GM13976 (cell line): ENCODE results near the gene CAP2.

Experiments used
- DNase-seq: peaks from one replicate; pipeline ENCODE4 v3.0.0; 2012; ENCODE audit warnings: low spot score
- CTCF ChIP-seq: IDR thresholded peaks from 2 replicates; pipeline ENCODE4 v1.5.1; 2012; ENCODE audit warnings: borderline replicate concordance, mild to moderate bottlenecking; ENCODE audit not compliant: insufficient read depth; ENCODE audit errors: extremely low read depth, missing control alignments, control extremely low read depth
- in situ Hi-C: fragments of 300-500 bp; cut with MboI; formaldehyde crosslinking; loops from one replicate; pipeline ENCODE4 v1.12.0; 2022; ENCODE audit warnings: low sequenced_read_pairs, mixed read lengths, inconsistent platforms; ENCODE audit not compliant: unreplicated experiment

CAP2 gene

GRCh38 chr6:17506531-17506930 lies 113.1 kb downstream of the CAP2 start:
- DNase-seq, result no peak
- in situ Hi-C loops, result no loop called here
- no peak for TF ChIP-seq CTCF

- in situ Hi-C loops, result no loop called here
- TF ChIP-seq CTCF, result no peak
- no peak for DNase-seq
These were observed 113.6 kb downstream of the CAP2 start for GRCh38 chr6:17506962-17507361.

- in situ Hi-C loops, result no loop called here
- no peak for DNase-seq
- TF ChIP-seq CTCF, result no peak
These were observed 117.7 kb downstream of the CAP2 start for GRCh38 chr6:17511084-17511483.

- TF ChIP-seq CTCF, result no peak
- no peak for DNase-seq
- in situ Hi-C loops, result no loop called here
These were observed 118.2 kb downstream of the CAP2 start for GRCh38 chr6:17511580-17511979.

GRCh38 chr6:17519120-17519519 lies 125.7 kb downstream of the CAP2 start:
- in situ Hi-C loops, result no loop called here
- no peak for DNase-seq
- no peak for TF ChIP-seq CTCF

GRCh38 chr6:17525637-17526036 lies 132.2 kb downstream of the CAP2 start:
- TF ChIP-seq CTCF, result no peak
- DNase-seq, result no peak
- in situ Hi-C loops, result no loop called here

GRCh38 chr6:17527076-17527475 lies 133.7 kb downstream of the CAP2 start:
- in situ Hi-C loops, result no loop called here
- TF ChIP-seq CTCF, result no peak
- no peak for DNase-seq
